ENCODE results near the gene SLC25A26. TPM values are rescaled to one million over a fixed set of nuclear protein-coding genes. Genes with fewer than 3 reads are reported as not detected.
"Not testable (repeated sequence)": the region's sequence is repeated elsewhere in the genome, so short reads cannot be mapped to it uniquely, and the experiment has no call there.

Gene SLC25A26
- total and polyA plus RNA-seq, 12 donors, result 12.1 to 44.2 (median 31.0) TPM

DNA sequence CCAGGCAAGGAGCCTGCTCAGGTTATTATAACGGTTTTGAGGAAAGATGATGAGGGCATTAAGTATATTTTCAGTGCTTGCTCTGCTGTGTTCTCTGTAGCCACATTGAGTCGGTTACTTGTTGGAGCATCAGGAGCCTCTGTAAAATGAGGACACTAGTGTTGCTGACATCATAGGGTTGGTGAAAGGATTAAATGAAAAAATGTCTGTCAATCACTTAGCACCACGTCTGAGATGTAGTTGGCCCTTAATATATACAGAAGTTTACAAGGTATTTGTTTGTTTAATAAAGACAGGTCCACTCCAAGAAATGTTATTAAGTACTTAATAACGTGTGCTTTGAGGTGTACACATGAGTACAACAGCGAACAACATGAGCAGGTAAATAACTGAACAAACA is 735 bp upstream of the SLC25A26 start:
- peaks cover 0 to 2% (median 0%) of the 10 kb centered on the region in 7 donors for H3K27me3 ChIP-seq
- WGBS, 2 donors, result 21 to 22% methylated on average over 5 of the region's 5 CpGs
- DNase-seq (no peak), ATAC-seq (no peak)
- H3K9me3 ChIP-seq, result no peaks in the 10 kb centered on the region
- H3K4me1 ChIP-seq, result peaks cover 0 to 22% (median 14%) of the 10 kb centered on the region in 9 donors
- H3K4me3 ChIP-seq, result peak overlapping the region; percentile 15 to 89 (median 68)
- TF ChIP-seq, protein P1, sequence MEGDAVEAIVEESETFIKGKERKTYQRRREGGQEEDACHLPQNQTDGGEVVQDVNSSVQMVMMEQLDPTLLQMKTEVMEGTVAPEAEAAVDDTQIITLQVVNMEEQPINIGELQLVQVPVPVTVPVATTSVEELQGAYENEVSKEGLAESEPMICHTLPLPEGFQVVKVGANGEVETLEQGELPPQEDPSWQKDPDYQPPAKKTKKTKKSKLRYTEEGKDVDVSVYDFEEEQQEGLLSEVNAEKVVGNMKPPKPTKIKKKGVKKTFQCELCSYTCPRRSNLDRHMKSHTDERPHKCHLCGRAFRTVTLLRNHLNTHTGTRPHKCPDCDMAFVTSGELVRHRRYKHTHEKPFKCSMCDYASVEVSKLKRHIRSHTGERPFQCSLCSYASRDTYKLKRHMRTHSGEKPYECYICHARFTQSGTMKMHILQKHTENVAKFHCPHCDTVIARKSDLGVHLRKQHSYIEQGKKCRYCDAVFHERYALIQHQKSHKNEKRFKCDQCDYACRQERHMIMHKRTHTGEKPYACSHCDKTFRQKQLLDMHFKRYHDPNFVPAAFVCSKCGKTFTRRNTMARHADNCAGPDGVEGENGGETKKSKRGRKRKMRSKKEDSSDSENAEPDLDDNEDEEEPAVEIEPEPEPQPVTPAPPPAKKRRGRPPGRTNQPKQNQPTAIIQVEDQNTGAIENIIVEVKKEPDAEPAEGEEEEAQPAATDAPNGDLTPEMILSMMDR (IDR thresholded peaks at IDR 0.05), result no peak
- intact Hi-C loops (cut with DNase I), result loop anchor here in 1 of 10 donors (5.0 kb wide), 1 partner anchor 988 kb away; no protein-coding TSS in a partner anchor
- peaks cover 0 to 7% (median 0%) of the 10 kb centered on the region in 9 donors for H3K36me3 ChIP-seq
- H3K27ac ChIP-seq, result peak overlapping the region in 4 of 10 donors; percentile 73 to 86 (median 82)

DNA sequence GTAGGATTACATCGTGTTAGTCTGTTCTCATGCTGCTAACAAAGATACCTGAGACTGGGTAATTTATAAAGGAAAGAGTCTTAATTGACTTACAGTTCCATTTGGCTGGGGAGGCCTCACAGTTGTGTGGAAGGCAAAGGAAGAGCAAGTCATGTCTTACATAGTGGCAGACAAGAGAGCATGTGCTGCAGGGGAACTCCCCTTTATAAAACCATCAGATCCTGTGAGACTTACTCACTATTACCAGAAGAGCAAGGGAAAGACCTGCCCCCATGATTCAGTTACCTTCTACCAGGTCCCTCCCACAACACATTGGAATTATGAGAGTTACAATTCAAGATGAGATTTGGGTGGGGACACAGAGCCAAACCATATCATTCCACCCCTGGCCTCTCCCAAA is 3.4 kb downstream of the SLC25A26 start:
- 91 to 92% methylated on average over 1 of the region's 1 CpG for WGBS, 2 donors
- no peaks in the 10 kb centered on the region for H3K9me3 ChIP-seq
- intact Hi-C loops (cut with DNase I), result loop anchor here in 1 of 10 donors (5.0 kb wide), 1 partner anchor 992 kb away; no protein-coding TSS in a partner anchor

DNA sequence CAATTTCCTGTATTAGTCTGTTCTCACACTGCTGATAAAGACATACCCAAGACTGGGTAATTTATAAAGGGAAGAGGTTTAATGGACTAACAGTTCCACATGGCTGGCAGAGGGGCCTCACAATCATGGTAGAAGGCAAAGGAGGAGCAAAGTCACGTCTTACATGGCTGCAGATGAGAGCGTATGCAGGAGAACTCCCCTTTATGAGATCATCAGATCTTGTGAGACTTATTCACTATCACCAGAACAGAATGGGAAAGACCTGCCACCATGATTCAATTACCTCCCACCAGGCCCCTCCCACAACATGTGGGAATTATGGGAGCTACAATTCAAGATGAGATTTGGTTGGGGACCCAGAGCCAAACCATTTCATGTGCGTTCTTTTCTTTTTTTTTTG is 5.3 kb downstream of the SLC25A26 start:
- intact Hi-C loops (cut with DNase I); ATAC-seq: not testable (repeated sequence)

More for the DNA sequence above, 3.4 kb downstream of the SLC25A26 start:
- Histone ChIP-seq H3K27ac (no peak overlapping the region), H3K27me3 (no peaks in the 10 kb centered on the region), H3K36me3 (peaks cover 0 to 8% (median 0%) of the 10 kb centered on the region in 9 donors), H3K4me3 (no peak overlapping the region), H3K4me1 (peaks cover 0 to 22% (median 14%) of the 10 kb centered on the region in 9 donors)
- DNase-seq (no peak), ATAC-seq (no peak)
- TF ChIP-seq, protein P1 (IDR thresholded peaks at IDR 0.05), result no peak

DNA sequence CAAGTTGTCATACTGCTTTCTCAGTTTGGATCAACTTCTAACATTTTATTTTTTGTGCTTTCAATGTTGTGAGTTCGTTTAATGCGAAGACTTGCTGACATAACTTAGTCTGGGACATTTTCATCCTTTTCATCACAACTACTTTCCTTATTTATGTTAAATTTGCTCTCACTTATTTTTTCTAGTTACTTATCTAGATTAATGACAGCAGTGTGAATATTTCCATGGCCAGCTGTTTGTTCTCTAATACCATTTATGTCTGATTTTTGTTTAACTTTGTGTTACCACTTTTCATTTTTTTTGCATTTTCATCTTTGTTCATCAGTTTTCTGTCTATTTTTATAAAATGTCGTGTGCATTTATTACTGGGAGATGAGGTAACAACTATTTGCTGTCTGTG is 6.2 kb downstream of the SLC25A26 start:
- H3K27me3 ChIP-seq, result no peaks in the 10 kb centered on the region
- intact Hi-C loops (cut with DNase I), result no loop called here

More for the DNA sequence above, 5.3 kb downstream of the SLC25A26 start:
- H3K9me3 ChIP-seq, DNase-seq, H3K36me3 ChIP-seq, H3K27me3 ChIP-seq, H3K4me3 ChIP-seq, H3K27ac ChIP-seq: not testable (repeated sequence)
- 91 to 96% methylated on average over 3 of the region's 3 CpGs for WGBS, 2 donors
- H3K4me1 ChIP-seq, result peaks cover 0 to 13% (median 8%) of the 10 kb centered on the region in 9 donors

DNA sequence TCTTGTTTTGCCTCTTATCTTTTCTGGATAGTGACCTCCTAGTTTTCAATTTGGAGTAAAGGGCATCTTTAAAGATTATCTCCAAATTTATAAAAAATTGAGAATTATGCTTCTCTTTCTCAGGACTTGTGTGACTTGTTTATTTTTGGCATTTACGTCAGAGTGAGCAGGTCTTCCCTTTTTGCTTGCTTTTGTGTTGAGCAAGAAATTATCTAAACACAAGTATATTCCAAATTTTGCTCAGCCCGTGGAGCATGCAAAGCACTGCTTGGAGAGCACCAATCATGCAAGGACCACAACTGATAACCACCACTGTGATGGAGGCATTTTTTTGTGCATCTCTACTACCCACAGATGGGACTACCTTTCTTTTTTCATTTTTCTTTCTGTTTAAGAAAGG is 7.1 kb downstream of the SLC25A26 start:
- DNase-seq, result no peak
- ATAC-seq, result no peak
- H3K4me3 ChIP-seq, result no peak overlapping the region
- H3K27me3 ChIP-seq, result no peaks in the 10 kb centered on the region
- intact Hi-C loops (cut with DNase I), result no loop called here
- peaks cover 0 to 8% (median 0%) of the 10 kb centered on the region in 9 donors for H3K36me3 ChIP-seq
- H3K9me3 ChIP-seq, result no peaks in the 10 kb centered on the region
- TF ChIP-seq, protein P1 (IDR thresholded peaks at IDR 0.05), result no peak
- H3K4me1 ChIP-seq, result peaks cover 0 to 6% (median 0%) of the 10 kb centered on the region in 9 donors
- WGBS, 2 donors, result 52 to 64% methylated on average over 2 of the region's 2 CpGs
- no peak overlapping the region for H3K27ac ChIP-seq

More for the DNA sequence above, 6.2 kb downstream of the SLC25A26 start:
- TF ChIP-seq, protein P1 (IDR thresholded peaks at IDR 0.05), result no peak
- ATAC-seq, result no peak
- Histone ChIP-seq H3K27ac (no peak overlapping the region), H3K9me3 (no peaks in the 10 kb centered on the region), H3K4me1 (peaks cover 0 to 6% (median 0%) of the 10 kb centered on the region in 9 donors), H3K36me3 (peaks cover 0 to 8% (median 0%) of the 10 kb centered on the region in 9 donors), H3K4me3 (no peak overlapping the region)
- DNase-seq, result no peak
- WGBS, 2 donors, result 75 to 86% methylated on average over 3 of the region's 3 CpGs

Data from heart right ventricle (tissue), 16 donors.